Trophoblast cell (in vitro differentiated cells and primary cell): Measurements from ENCODE around the gene PCA3. TPM values are rescaled to one million over a fixed set of nuclear protein-coding genes. Genes with fewer than 3 reads are reported as not detected.
A peak's percentile ranks its signal among the peaks of the same experiment; 100 is the strongest.

ENCODE experiments used
- DNase-seq, 2 donors: peaks; one replicate each; pipeline ENCODE4 v3.0.0-alpha.2; 2016
- H2AFZ ChIP-seq: 2 replicates; pipeline ENCODE4 v1.6.1; 2013; ENCODE audit warnings: low read length, moderate library complexity, mild to moderate bottlenecking; ENCODE audit not compliant: insufficient read depth, poor library complexity
- H2AK5ac ChIP-seq: 2 replicates; pipeline ENCODE4 v1.6.1; 2013; ENCODE audit warnings: mild to moderate bottlenecking, low read length
- H2BK120ac ChIP-seq: 2 replicates; pipeline ENCODE4 v1.6.1; 2013; ENCODE audit warnings: low read length, mild to moderate bottlenecking, moderate library complexity; ENCODE audit not compliant: insufficient read depth, poor library complexity
- H2BK12ac ChIP-seq: 2 replicates; pipeline ENCODE4 v1.6.1; 2013; ENCODE audit warnings: mild to moderate bottlenecking, low read length, moderate library complexity
- H2BK5ac ChIP-seq: 2 replicates; pipeline ENCODE4 v1.6.1; 2013; ENCODE audit warnings: low read length, low read depth, moderate library complexity, mild to moderate bottlenecking; ENCODE audit not compliant: poor library complexity
- H3K14ac ChIP-seq: 2 replicates; pipeline ENCODE4 v1.6.1; 2013; ENCODE audit warnings: mild to moderate bottlenecking, low read length
- H3K18ac ChIP-seq: 2 replicates; pipeline ENCODE4 v1.6.1; 2013; ENCODE audit warnings: mild to moderate bottlenecking, low read length
- H3K23ac ChIP-seq: 2 replicates; pipeline ENCODE4 v1.6.1; 2013; ENCODE audit warnings: low read length
- H3K27ac ChIP-seq: 2 replicates; pipeline ENCODE4 v1.5.1; 2013; ENCODE audit warnings: low read depth, mild to moderate bottlenecking, inconsistent platforms, low read length, moderate library complexity
- H3K27me3 ChIP-seq: 2 replicates; pipeline ENCODE4 v1.6.1; 2013; ENCODE audit warnings: inconsistent platforms, mild to moderate bottlenecking, low read length, moderate library complexity; ENCODE audit not compliant: insufficient read depth
- H3K36me3 ChIP-seq, 2 experiments: 1 replicate in 1 of 2; 2 replicates in 1 of 2; pipeline ENCODE4 v1.6.1; 2013; ENCODE audit warnings: low read length in 2 of 2, mild to moderate bottlenecking in 2 of 2, moderate library complexity in 1 of 2; ENCODE audit not compliant: insufficient read depth in 2 of 2, control insufficient read depth in 1 of 2
- H3K4ac ChIP-seq: 2 replicates; pipeline ENCODE4 v1.6.1; 2013; ENCODE audit warnings: low read depth, mild to moderate bottlenecking, low read length, moderate library complexity
- H3K4me1 ChIP-seq, 2 experiments: 1 replicate in 1 of 2; 2 replicates in 1 of 2; pipeline ENCODE4 v1.6.1; 2013; ENCODE audit warnings: low read length in 2 of 2, mild to moderate bottlenecking in 2 of 2, moderate library complexity in 1 of 2; ENCODE audit not compliant: insufficient read depth in 2 of 2, control insufficient read depth in 1 of 2
- H3K4me2 ChIP-seq: 2 replicates; pipeline ENCODE4 v1.6.1; 2013; ENCODE audit warnings: inconsistent platforms, mild to moderate bottlenecking, low read length, moderate library complexity
- H3K4me3 ChIP-seq: 2 replicates; pipeline ENCODE4 v1.5.1; 2013; ENCODE audit warnings: mild to moderate bottlenecking, low read depth, low read length, inconsistent platforms
- H3K79me1 ChIP-seq: one replicate; pipeline ENCODE4 v1.6.1; 2013; ENCODE audit warnings: low read length
- H3K79me2 ChIP-seq: 2 replicates; pipeline ENCODE4 v1.6.1; 2013; ENCODE audit warnings: low read length, mild to moderate bottlenecking; ENCODE audit not compliant: control insufficient read depth, insufficient read depth, poor library complexity
- H3K9ac ChIP-seq: 2 replicates; pipeline ENCODE4 v1.6.1; 2013; ENCODE audit warnings: mild to moderate bottlenecking, low read length
- H3K9me3 ChIP-seq: 2 replicates; pipeline ENCODE4 v1.6.1; 2013; ENCODE audit warnings: low read depth, mild to moderate bottlenecking, control low read depth, inconsistent platforms, low read length; ENCODE audit not compliant: insufficient read depth
- H4K12ac ChIP-seq: 2 replicates; pipeline ENCODE4 v1.6.1; 2013; ENCODE audit warnings: low read depth, mild to moderate bottlenecking, low read length, moderate library complexity
- H4K8ac ChIP-seq: 2 replicates; pipeline ENCODE4 v1.6.1; 2013; ENCODE audit warnings: low read depth, mild to moderate bottlenecking, low read length, moderate library complexity
- H4K91ac ChIP-seq: one replicate; pipeline ENCODE4 v1.6.1; 2013; ENCODE audit warnings: low read depth, mild to moderate bottlenecking, low read length, moderate library complexity
- WGBS: extraction: QIAGEN DNeasy Blood & Tissue Kit; methylation state at CpG from one replicate; pipeline ENCODE4 v1.1.7; 2013; ENCODE audit warnings: missing lambda C conversion rate; ENCODE audit not compliant: insufficient read length, insufficient coverage; ENCODE audit errors: extremely low coverage; 5-methylcytosine and 5-hydroxymethylcytosine counted together
- polyA plus RNA-seq: library from polyadenylated mRNA; stranded (reverse); fragments of 200-250 nt; gene quantifications from 2 replicates; pipeline ENCODE4 v1.2.3, GENCODE V29; 2013

The PCA3 gene
- 0.01 TPM in 1 of 2 replicates, not detected in the other for polyA plus RNA-seq

DNA sequence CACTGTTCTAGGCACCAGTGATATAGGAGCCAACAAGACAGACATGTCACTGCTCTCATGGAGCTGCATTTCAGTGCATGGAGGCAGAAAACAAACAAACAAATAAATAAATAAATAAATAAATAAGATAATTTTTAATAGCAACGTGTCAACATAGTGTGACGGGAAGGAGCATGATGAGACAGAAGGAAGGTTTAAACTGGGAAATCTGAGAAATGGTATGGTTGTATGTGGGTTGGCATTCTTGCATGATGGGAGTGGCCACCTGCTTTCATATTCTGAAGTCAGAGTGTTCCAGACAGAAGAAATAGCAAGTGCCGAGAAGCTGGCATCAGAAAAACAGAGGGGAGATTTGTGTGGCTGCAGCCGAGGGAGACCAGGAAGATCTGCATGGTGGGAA is at the start of gene PCA3:
Gene PCA3, plus strand, starts transcription at position 301 of the 400 bp plus-strand sequence.
- Histone ChIP-seq H3K18ac (no peak within 1 kb of the TSS), H3K4me3 (no peak within 1 kb of the TSS), H3K36me3 (no peaks in the 10 kb centered on the region), H3K27ac (no peak within 1 kb of the TSS), H3K4ac (no peak within 1 kb of the TSS), H2BK5ac (no peak within 1 kb of the TSS), H3K9me3 (no peaks in the 10 kb centered on the region), H4K12ac (no peak within 1 kb of the TSS), H3K79me2 (no peaks in the 10 kb centered on the region), H3K14ac (no peak within 1 kb of the TSS), H3K9ac (no peak within 1 kb of the TSS), H3K27me3 (no peaks in the 10 kb centered on the region), H3K4me1 (no peaks in the 10 kb centered on the region), H2AK5ac (no peak within 1 kb of the TSS), H4K91ac (no peak within 1 kb of the TSS), H3K23ac (no peak within 1 kb of the TSS), H2AFZ (no peak within 1 kb of the TSS), H2BK12ac (no peak within 1 kb of the TSS), H3K79me1 (no peaks in the 10 kb centered on the region), H3K4me2 (no peak within 1 kb of the TSS), H2BK120ac (no peak within 1 kb of the TSS), H4K8ac (no peak within 1 kb of the TSS)
- WGBS, result 100% methylated on average over 1 of the region's 4 CpGs
- no peak for DNase-seq

DNA sequence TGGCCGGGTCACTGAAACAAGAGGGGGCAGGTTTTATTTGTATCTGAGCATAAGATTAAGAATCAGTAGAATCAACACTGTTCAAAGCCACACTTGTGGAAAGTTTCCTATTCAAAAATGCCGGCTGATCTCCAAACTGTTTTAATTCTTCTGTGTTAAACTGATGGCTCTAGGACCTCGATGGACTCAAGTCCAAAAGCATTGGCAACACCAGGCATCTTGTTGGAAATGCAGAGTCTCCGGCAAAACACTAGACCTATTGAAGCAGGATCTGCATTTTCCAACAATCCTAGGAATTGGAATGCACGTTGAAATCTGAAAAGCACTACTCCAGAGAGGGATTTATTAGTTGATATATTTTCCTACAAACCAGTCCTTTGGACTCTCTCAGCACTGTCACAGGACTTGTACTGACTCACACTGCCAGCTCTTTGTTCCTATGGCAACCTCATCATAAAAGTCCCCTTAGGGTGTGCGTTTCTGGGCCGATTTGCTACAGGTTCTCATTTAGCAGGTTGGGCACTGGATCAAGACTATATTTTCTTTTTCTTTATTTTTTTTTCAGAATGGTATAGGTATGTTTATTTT is 48.1 kb upstream of the PCA3 start:
- Histone ChIP-seq H4K91ac (no peak overlapping the region), H3K27ac (no peak overlapping the region), H4K8ac (no peak overlapping the region), H3K9ac (no peak overlapping the region), H2AK5ac (no peak overlapping the region), H3K9me3 (no peaks in the 10 kb centered on the region), H3K4me2 (no peak overlapping the region), H3K79me2 (no peaks in the 10 kb centered on the region), H3K4me3 (no peak overlapping the region), H3K18ac (no peak overlapping the region), H3K4ac (no peak overlapping the region), H3K27me3 (no peaks in the 10 kb centered on the region), H2BK120ac (no peak overlapping the region), H4K12ac (no peak overlapping the region), H3K23ac (no peak overlapping the region), H3K4me1 (no peaks in the 10 kb centered on the region), H2BK5ac (no peak overlapping the region), H2AFZ (no peak overlapping the region), H3K14ac (no peak overlapping the region), H2BK12ac (no peak overlapping the region), H3K36me3 (no peaks in the 10 kb centered on the region), H3K79me1 (no peaks in the 10 kb centered on the region)
- no CpG with 5 or more reads among the region's 7 CpGs for WGBS
- DNase-seq, result no peak

DNA sequence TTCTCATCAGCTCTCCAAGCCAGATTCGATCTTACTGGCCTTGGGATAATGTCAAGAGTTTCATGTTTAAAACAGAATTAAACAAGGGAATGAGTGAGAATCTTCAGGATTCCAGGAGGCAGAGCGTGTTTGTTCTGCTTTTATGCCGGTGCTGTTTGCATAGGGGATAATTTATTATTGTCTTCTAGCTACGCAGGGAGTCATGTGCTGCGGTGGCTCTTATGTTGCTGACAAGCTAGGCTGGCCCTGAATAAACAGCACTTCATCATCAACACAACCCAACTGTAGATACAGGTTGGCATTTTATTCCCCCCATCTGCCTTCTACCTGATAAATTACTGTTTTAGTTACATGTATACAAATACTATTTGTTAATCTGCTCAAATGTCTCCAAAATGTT is 47.1 kb upstream of the PCA3 start:
- Histone ChIP-seq H2AK5ac (no peak overlapping the region), H2BK5ac (no peak overlapping the region), H2BK12ac (no peak overlapping the region), H2AFZ (no peak overlapping the region), H3K4me1 (no peaks in the 10 kb centered on the region), H3K79me1 (no peaks in the 10 kb centered on the region), H3K36me3 (no peaks in the 10 kb centered on the region), H3K4me2 (no peak overlapping the region), H4K12ac (no peak overlapping the region), H3K18ac (no peak overlapping the region), H3K23ac (no peak overlapping the region), H3K27me3 (no peaks in the 10 kb centered on the region), H3K4ac (no peak overlapping the region), H2BK120ac (no peak overlapping the region), H4K91ac (no peak overlapping the region), H3K4me3 (no peak overlapping the region), H3K79me2 (no peaks in the 10 kb centered on the region), H3K14ac (no peak overlapping the region), H3K27ac (no peak overlapping the region), H3K9me3 (no peaks in the 10 kb centered on the region), H4K8ac (no peak overlapping the region), H3K9ac (no peak overlapping the region)
- no peak for DNase-seq
- WGBS, result no CpG with 5 or more reads among the region's 5 CpGs

DNA sequence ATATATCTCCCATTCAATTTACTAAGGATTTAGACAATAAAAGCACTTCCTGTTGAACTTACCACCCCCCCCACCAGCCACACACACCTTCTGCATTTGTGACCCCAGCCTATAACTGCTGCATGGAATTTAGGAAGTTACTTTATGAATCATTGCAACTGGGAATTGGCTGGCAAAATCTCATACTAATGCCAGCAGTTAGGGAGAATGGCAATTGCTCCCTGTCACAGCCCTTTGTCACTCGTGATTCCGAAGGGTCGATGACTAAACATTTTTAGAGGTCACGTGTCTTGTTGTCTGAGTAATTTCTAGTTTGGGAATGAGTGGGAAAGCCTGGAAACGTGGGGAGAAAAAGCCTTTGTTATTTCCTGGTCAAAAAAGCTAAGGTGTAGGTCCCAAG is 46.6 kb upstream of the PCA3 start:
- Histone ChIP-seq H3K79me2 (no peaks in the 10 kb centered on the region), H2AFZ (no peak overlapping the region), H3K4me1 (no peaks in the 10 kb centered on the region), H3K4me2 (no peak overlapping the region), H4K8ac (no peak overlapping the region), H3K27ac (no peak overlapping the region), H4K12ac (no peak overlapping the region), H3K4ac (no peak overlapping the region), H2BK120ac (no peak overlapping the region), H2BK5ac (no peak overlapping the region), H3K4me3 (no peak overlapping the region), H3K14ac (no peak overlapping the region), H2BK12ac (no peak overlapping the region), H4K91ac (no peak overlapping the region), H3K9ac (no peak overlapping the region), H3K36me3 (no peaks in the 10 kb centered on the region), H3K18ac (no peak overlapping the region), H3K79me1 (no peaks in the 10 kb centered on the region), H3K9me3 (no peaks in the 10 kb centered on the region), H3K23ac (no peak overlapping the region), H2AK5ac (no peak overlapping the region), H3K27me3 (no peaks in the 10 kb centered on the region)
- no CpG with 5 or more reads among the region's 5 CpGs for WGBS
- DNase-seq, result peak in 1 of 2 donors; percentile 40
